Measurements from ENCODE around the gene SART1.

DNA sequence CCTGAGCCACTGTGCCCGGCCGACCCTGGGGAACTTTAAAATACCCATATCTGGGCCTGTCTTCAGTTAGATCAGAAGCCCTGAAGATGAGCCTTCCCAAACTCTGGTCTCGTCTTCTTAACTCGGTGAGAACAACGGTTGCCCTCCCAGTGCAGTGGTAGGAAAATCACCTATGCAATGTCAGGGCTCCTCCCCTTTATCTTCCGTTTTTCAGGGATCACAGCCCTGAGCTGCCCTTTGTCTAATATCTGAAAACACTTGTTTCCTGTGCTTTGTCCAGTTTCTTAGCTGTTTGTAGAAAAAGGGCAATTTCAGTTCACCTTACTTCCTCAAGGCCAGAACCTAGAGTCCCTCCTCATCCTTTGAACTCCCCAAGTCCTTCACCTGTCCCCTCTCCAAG, 32.9 kb upstream of the SART1 start:
- no peak for TF ChIP-seq POLR2A (IDR thresholded peaks at IDR 0.05)
- TF ChIP-seq, protein P1, sequence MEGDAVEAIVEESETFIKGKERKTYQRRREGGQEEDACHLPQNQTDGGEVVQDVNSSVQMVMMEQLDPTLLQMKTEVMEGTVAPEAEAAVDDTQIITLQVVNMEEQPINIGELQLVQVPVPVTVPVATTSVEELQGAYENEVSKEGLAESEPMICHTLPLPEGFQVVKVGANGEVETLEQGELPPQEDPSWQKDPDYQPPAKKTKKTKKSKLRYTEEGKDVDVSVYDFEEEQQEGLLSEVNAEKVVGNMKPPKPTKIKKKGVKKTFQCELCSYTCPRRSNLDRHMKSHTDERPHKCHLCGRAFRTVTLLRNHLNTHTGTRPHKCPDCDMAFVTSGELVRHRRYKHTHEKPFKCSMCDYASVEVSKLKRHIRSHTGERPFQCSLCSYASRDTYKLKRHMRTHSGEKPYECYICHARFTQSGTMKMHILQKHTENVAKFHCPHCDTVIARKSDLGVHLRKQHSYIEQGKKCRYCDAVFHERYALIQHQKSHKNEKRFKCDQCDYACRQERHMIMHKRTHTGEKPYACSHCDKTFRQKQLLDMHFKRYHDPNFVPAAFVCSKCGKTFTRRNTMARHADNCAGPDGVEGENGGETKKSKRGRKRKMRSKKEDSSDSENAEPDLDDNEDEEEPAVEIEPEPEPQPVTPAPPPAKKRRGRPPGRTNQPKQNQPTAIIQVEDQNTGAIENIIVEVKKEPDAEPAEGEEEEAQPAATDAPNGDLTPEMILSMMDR (IDR thresholded peaks at IDR 0.05): no peak
- TF ChIP-seq POLR2AphosphoS5 (IDR thresholded peaks at IDR 0.05; ENCODE audit: insufficient read depth in 1 of 2, low read depth in 1 of 2): no peak
